Kidney tubule cell (primary cell): ENCODE measurements around the gene ATP11C.
"Not testable (repeated sequence)": the region's sequence is repeated elsewhere in the genome, so short reads cannot be mapped to it uniquely, and the experiment has no call there.

Experiments used
- DNase-seq: peaks from one replicate; pipeline ENCODE4 v3.0.0-alpha.2; 2018; ENCODE audit warnings: low spot score

The ATP11C gene

DNA sequence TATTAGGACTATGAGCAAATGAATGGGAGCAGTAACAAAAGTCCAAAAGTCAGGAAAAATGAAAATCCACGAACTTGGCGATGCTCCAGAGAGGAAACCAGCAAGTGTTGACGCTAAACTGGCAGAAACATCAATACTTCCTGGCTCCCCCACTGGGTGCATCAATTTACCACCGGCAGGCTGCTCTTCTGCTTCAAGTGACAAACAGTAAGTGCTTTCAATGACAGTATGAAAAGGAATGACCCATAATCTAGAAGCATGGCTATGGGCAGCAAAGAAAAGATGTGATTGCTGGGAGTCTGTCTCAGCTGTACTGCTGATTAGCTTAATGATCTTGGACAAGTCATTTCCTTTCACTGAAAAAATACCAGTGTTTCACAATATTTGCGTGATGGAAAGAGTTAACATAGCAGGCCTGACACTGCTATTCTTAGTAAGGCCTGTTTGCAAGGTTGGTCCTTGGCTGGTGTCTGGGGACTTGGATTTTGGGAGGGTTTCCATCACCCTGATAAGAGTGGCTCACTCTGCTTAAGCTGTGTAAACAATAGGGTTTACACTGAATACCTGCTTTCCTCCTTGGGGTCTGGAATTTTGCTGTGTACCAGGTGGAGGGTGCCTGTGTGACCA, 8.7 kb downstream of the ATP11C start:
- DNase-seq, result no peak

DNA sequence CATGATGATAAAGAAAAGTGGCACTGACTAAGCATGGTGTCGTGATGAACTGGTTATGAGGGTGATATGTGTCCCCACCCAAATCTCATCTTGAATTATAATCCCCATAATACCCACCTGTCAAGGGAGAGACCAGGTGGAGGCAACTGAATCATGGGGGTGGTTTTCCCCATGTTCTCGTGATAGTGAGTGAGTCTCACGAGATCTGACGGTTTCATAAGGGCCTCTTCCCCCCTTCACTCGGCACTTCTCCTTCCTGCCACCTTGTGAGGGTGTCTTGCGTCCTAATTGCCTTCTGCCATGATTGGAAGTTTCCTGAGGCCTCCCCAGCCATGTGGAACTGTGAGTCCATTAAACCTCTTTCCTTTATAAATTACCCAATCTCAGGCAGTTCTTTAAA, 11.7 kb downstream of the ATP11C start:
- not testable (repeated sequence) for DNase-seq

GRCh38 chrX:139920316-139920715, 12.5 kb downstream of the ATP11C start:
- no peak for DNase-seq

- DNase-seq, result no peak
Measured at GRCh38 chrX:139914421-139914820, 18.4 kb downstream of the ATP11C start.

DNA sequence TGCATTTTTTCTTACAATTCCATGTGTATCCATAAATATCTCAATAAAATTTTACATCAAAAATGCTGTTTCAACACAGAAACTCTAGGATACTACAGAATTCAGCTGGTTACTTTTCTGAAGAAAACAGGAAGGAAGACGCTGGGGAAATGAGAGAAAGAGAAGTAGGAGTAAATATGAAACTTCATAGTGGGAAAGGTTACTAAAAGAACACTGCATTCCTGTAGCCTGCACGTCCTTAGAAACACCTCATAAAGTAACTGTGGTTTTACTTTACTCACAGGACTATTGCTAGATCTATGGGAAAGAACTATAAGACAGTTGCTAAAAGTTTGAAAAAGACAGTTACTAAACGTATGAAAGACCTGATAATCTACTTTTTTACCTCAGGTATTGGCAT, 23.1 kb downstream of the ATP11C start:
- DNase-seq, result no peak

- no peak for DNase-seq
Measured at GRCh38 chrX:139907078-139907477, 25.8 kb downstream of the ATP11C start.

- no peak for DNase-seq
Measured at GRCh38 chrX:139905743-139906142, 27.1 kb downstream of the ATP11C start.

DNA sequence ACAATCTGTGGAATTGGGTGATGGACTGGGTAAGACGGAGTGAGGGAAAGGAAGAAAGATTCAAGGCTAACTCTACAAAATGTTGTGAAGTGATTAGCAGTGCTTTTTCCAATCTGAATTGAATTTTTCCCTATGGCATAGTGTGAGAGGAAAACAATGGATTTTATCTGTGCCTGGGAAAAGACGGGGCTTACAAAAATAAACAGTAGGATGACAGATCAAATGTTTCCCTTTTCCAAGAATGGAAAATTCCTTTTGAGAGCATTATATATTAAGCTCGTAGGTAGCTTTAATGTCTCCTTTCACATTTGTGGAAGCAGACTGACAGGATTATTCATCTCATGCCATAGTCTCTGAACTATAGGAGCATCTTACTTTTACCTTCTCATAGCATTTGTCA, 27.8 kb downstream of the ATP11C start:
- DNase-seq, result no peak

DNA sequence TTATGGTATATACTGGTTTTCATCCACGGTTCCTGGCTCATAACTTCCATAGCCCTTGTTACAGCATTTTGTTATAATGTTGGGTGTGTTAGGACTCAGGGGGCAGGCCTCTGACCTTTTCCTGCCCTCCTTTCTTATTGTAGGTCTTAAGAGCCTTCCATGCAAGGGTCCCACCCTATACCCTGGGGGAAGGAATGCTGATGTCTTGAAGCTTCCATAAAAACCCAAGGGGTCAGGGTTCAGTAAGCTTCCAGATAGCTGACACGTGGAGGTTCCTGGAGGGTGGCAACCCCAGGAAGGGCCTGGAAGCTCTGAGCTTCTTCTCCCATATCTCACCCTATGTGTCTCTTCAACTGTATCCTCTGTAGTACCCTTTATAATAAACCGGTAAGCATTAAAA, 29.6 kb downstream of the ATP11C start:
- no peak for DNase-seq

DNA sequence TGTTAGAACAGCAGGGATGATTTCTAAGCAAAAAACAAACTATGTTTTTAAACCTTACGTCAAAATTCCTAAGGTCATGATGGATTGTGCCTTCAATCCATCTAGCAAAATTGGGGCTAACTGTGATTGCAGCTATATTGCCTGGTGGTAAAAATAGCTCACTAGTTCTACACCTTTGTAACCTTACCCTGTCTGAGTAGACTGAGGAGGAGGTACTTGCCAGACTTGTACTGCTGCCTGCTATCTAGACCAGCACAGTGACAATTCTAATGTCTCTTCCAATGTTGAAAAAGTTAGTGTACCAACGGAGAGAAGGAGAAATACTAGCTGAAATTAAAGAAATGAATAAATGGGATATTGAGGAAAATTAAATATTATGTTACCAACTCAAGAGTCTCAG, 30.3 kb downstream of the ATP11C start:
- no peak for DNase-seq

DNA sequence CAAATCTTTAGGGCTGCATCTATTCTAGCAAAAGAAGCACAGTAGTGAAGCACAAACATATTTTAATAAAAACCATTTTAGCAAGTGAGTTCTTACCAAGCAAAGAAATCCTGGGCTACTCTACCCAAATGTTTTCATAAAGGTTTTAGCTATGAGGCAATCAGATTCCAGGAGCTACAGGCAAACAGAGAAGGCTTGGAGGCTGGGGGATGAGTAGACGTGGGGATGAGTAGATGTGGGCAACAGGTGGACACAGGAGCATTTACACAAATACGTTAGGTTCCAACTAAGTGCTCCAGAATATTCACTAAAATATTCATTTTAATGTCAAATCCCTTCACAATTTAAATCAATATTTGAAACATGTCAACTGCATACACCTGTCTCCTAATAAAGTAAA, 34.5 kb downstream of the ATP11C start:
- DNase-seq, result no peak

DNA sequence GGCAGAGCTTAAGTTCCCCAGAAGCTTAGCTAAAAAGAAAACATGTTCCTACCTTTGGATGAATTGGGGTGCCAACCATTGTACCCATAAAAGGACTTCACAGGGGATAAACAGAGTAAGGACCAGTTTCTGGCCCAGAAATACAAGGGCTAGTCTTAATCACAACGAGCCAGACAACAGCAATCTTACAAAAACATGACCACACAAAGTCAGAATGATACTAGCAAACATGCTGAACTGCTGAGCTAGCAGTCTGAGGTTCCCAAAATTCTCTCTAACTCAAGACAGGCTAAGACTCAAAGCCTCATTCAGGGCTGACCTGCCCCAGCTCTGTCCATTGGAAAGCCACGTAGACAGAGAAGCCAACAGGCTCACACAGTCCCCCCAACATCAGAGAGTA, 40.3 kb downstream of the ATP11C start:
- DNase-seq, result no peak

DNA sequence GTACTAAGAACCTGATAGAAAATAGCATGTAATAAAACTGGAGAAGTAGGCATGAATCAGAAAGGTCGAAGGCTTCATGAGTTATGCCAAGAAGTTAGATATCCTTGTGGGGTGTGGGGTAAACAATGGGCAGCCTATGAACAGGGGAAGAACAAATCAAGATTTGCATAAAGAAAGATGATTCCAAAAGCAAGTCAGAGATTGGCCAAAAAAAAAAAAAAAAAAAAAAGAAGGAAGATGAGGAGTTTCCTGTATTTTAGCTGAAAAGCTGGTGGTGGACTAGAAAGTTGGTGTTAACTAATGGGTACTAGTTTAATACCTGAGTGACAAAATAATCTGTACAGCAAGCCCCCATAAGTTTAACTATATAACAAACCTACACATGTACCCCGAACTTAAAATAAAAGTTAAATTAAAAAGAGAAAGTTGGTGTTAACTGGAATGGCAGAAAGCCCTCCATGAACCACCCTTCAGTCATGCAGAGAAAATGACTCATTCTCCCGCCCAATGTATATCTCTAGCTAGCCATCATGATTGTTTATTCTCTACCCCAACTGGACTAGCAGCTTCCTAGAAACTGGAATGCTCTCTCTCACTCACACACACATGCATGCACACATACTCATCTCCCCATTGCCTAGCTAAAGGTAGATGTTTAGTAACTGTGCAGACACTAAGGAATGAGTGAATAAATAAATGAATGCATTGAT, 41.7 kb downstream of the ATP11C start:
- DNase-seq, result peak; percentile 80

DNA sequence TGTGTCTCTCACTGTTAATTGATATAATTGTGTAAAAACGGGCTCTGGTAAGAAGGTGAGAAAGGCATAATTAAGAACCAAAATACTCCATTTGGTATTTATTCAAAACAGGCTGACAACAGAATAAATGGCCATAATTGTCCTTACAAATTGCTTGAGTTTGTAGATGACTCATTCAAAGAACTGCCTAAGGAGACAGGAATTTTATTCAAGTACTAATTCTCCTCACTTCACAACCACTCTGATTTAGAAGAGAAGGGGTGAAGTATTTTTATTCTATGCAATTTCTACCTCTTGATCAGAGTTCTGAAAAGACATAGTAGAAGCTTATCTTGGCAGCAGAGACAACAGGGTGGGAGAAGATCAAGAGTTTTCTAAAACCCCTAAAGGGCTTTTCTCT, 43.1 kb downstream of the ATP11C start:
- peak; percentile 30 for DNase-seq

DNA sequence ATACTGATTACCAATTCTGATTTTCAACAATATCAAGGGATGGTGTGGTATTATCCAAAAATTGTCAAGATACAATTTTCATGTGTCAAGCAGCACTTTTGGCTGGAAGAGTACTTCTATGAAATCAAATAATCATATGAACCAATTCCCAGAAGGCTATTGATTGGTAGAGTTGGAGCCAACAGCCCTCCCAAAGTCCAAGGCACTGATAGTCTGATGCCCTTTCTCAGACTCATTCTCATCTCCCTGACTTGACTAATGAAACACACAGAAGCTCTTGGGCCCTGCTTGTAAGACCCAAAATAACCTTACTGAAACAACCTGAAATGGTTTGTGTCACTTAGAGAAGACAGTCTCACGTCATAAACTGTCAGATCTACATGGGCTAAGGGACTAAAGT, 48.9 kb downstream of the ATP11C start:
- DNase-seq, result no peak

GRCh38 chrX:139882299-139882698, 50.6 kb downstream of the ATP11C start:
- no peak for DNase-seq

GRCh38 chrX:139881572-139881971, 51.3 kb downstream of the ATP11C start:
- DNase-seq, result no peak

DNA sequence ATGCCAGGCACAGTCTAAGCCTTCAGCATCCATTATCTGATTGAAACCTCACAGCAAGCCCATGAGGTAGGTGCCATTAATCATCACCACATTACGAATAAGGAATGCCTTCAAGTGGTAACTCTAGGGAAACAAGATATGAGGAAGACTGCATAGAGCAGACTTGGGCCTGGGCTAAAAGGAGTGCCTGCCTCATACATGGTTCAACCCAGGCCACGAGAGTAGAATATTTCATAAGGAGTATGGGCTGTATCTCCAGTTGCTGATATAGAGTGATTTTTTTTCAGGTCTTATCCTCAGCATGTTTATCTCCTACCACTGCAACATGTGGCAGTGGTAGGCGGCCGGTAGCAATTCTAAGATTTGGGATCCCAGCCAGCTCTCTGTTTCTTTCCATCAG, 51.7 kb downstream of the ATP11C start:
- DNase-seq, result peak; percentile 22

- DNase-seq, result no peak
Measured at GRCh38 chrX:139877710-139878414, 55.0 kb downstream of the ATP11C start.

GRCh38 chrX:139875841-139876240, 57.0 kb downstream of the ATP11C start:
- no peak for DNase-seq

DNA sequence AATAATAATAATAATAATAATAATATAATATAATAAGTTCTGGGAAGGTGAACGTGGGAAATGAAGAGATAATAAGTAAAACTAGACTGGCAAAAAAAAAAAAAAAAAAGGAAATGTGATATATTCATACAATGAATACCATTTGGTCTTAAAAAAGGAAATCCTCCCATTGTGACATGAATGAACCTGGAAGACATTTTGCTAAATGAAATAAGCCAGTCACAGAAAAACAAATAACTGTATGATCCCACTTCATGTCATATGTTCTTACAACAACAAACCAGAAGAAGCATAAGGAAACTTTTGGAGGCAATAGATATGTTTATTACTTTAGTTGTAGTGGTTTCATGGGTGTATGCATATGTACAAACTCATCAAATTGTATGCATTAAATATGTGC, 63.1 kb downstream of the ATP11C start:
- no peak for DNase-seq

GRCh38 chrX:139864640-139865039, 68.2 kb downstream of the ATP11C start:
- no peak for DNase-seq

GRCh38 chrX:139862208-139862607, 70.6 kb downstream of the ATP11C start:
- DNase-seq, result no peak
